Mesothelial cell of epicardium (in vitro differentiated cells): ENCODE data around the gene VPS41. TPM values are rescaled to one million over a fixed set of nuclear protein-coding genes. Genes with fewer than 3 reads are reported as not detected.

Experiments used
- DNase-seq, 2 experiments: peaks; one replicate each; pipeline ENCODE4 v3.0.0; 2021; ENCODE audit warnings: low spot score in 2 of 2; ENCODE audit not compliant: unreplicated experiment in 2 of 2
- H3K27ac Mint-ChIP-seq: 2 replicates; pipeline ENCODE4 v1.8.0; 2021; ENCODE audit warnings: mixed read lengths
- H3K27me3 Mint-ChIP-seq: 2 replicates; pipeline ENCODE4 v1.8.0; 2021; ENCODE audit warnings: low read depth, mixed read lengths
- H3K36me3 Mint-ChIP-seq: 2 replicates; pipeline ENCODE4 v1.8.0; 2021; ENCODE audit warnings: mixed read lengths
- H3K4me1 Mint-ChIP-seq: 2 replicates; pipeline ENCODE4 v1.8.0; 2021; ENCODE audit warnings: mixed read lengths
- H3K4me3 Mint-ChIP-seq: 2 replicates; pipeline ENCODE4 v1.8.0; 2021; ENCODE audit warnings: mild to moderate bottlenecking, moderate library complexity, mixed read lengths
- H3K9me3 Mint-ChIP-seq: 2 replicates; pipeline ENCODE4 v1.8.0; 2021; ENCODE audit warnings: mixed read lengths
- CTCF ChIP-seq: fragments of 200-600 bp; sonication (generic); IDR thresholded peaks from one replicate; pipeline ENCODE4 v1.5.0; 2021; ENCODE audit warnings: antibody characterized with exemption; ENCODE audit not compliant: unreplicated experiment
- total RNA-seq: library from RNA; stranded (reverse); gene quantifications from 3 replicates; pipeline ENCODE4 v1.2.1, GENCODE V29; 2021

The VPS41 gene
- total RNA-seq, 1 donor from 2014 or later, result 104 TPM

- H3K9me3 Mint-ChIP-seq, result peaks cover 4% of the 10 kb centered on the region
- H3K4me3 Mint-ChIP-seq, result no peak overlapping the region
- H3K27ac Mint-ChIP-seq, result no peak overlapping the region
- no peak for DNase-seq
- no peaks in the 10 kb centered on the region for H3K4me1 Mint-ChIP-seq
- no peak for TF ChIP-seq CTCF
- H3K36me3 Mint-ChIP-seq, result no peaks in the 10 kb centered on the region
- H3K27me3 Mint-ChIP-seq, result no peaks in the 10 kb centered on the region
These were observed 214.7 kb downstream of the VPS41 start for GRCh38 chr7:38694326-38694725.

- Mint-ChIP-seq H3K36me3 (no peaks in the 10 kb centered on the region), H3K27ac (no peak overlapping the region), H3K4me1 (peaks cover 9% of the 10 kb centered on the region), H3K9me3 (peaks cover 22% of the 10 kb centered on the region), H3K4me3 (no peak overlapping the region), H3K27me3 (peaks cover 5% of the 10 kb centered on the region)
- no peak for TF ChIP-seq CTCF
- DNase-seq, result no peak
These were observed 222.1 kb downstream of the VPS41 start for GRCh38 chr7:38686888-38687287.

DNA sequence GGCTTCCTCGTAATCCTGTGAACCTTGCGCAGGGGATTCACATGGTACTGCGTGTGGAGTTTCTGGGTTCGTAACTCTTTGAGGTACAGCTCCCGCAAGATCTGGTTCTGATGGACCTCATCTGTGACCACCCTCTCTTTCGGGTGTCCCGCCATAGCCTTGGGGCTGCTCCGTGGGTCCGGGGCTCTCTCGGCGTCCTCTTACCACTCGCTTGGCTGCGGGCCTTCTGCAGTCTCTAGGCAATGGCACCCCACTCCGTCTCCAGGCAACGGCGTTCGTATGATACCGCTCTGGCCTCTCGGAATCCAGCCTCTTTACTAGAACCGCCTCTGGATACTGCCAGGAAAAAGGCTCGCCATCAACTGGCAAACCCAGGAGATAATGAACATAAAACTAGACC, 223.1 kb downstream of the VPS41 start:
- Mint-ChIP-seq H3K36me3 (no peaks in the 10 kb centered on the region), H3K27me3 (peaks cover 14% of the 10 kb centered on the region), H3K4me1 (peaks cover 10% of the 10 kb centered on the region), H3K4me3 (no peak overlapping the region), H3K9me3 (peaks cover 22% of the 10 kb centered on the region), H3K27ac (no peak overlapping the region)
- DNase-seq, result no peak
- TF ChIP-seq CTCF, result no peak

GRCh38 chr7:38682606-38683005, 226.4 kb downstream of the VPS41 start:
- no peaks in the 10 kb centered on the region for H3K36me3 Mint-ChIP-seq
- H3K27me3 Mint-ChIP-seq, result peaks cover 21% of the 10 kb centered on the region
- H3K27ac Mint-ChIP-seq, result no peak overlapping the region
- no peak overlapping the region for H3K4me3 Mint-ChIP-seq
- peaks cover 10% of the 10 kb centered on the region for H3K4me1 Mint-ChIP-seq
- no peak for DNase-seq
- peaks cover 15% of the 10 kb centered on the region for H3K9me3 Mint-ChIP-seq
- no peak for TF ChIP-seq CTCF

DNA sequence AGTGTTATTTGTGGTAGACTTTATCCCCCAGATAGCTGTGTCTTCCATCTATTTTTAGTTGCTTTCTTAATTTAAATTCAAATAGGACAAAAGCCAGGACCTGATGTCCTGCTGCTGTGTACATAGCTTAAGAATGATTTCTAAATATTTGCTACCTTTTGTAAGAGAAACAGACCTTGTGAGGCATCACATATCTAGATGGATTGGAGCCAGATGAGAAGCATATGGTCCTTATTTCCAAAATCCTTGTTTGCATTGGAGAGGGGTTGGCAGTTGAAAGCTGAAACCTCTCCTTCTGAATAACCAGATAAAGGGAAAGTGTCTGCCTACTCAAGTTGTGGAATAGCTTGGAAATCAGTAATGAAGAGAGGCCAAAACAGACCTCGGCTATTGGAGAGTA, 227.1 kb downstream of the VPS41 start:
- no peak for DNase-seq
- H3K27me3 Mint-ChIP-seq, result peaks cover 21% of the 10 kb centered on the region
- no peaks in the 10 kb centered on the region for H3K36me3 Mint-ChIP-seq
- TF ChIP-seq CTCF, result no peak
- peaks cover 15% of the 10 kb centered on the region for H3K9me3 Mint-ChIP-seq
- H3K4me1 Mint-ChIP-seq, result peaks cover 10% of the 10 kb centered on the region
- no peak overlapping the region for H3K27ac Mint-ChIP-seq
- H3K4me3 Mint-ChIP-seq, result no peak overlapping the region

DNA sequence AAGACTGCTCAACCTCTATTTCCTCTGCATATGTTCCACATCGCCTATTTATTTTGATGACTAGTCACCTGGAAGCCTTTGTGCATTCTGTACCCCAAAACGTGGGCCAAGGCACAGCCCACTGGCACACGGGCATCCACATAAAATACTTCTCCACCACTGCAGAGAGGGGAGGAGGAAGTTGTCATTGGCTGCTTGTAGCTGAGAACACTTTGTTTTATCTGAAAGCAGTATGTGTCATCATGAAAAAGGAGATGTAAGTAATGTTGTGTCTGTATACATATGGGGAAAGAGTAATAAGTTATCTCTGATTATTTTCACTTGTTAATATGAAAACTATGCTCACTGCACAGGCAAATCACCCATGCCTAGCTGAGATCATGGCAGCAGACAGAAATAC, 229.6 kb downstream of the VPS41 start:
- Mint-ChIP-seq H3K4me1 (peaks cover 10% of the 10 kb centered on the region), H3K27ac (no peak overlapping the region), H3K9me3 (peaks cover under 1% of the 10 kb centered on the region), H3K4me3 (no peak overlapping the region), H3K27me3 (peaks cover 31% of the 10 kb centered on the region), H3K36me3 (no peaks in the 10 kb centered on the region)
- DNase-seq, result no peak
- no peak for TF ChIP-seq CTCF
